HG03378 (cell line): ENCODE measurements around the gene NIPAL1.

Experiments used
- ATAC-seq: cut with Tn5 transposase; IDR thresholded peaks from one replicate; pipeline ENCODE4 v1.9.1; 2021; ENCODE audit warnings: mild to moderate bottlenecking, moderate library complexity; ENCODE audit not compliant: unreplicated experiment

NIPAL1 gene

DNA sequence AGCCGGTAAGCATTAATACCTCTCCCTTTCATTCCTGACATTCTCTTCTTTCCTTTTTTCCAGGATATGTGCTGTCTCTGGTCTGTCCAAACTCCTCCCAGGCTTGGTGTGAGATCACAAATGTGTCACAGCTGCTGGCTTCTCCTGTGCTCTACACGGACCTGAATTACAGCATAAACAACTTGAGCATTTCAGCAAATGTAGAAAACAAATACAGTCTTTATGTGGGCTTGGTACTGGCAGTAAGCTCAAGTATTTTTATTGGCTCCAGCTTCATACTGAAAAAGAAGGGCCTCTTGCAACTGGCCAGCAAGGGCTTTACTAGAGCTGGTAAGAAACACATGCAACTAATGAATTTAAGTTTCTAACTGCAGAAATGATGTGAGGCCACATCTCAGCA lies 8.4 kb downstream of the NIPAL1 start:
- ATAC-seq, result no peak

DNA sequence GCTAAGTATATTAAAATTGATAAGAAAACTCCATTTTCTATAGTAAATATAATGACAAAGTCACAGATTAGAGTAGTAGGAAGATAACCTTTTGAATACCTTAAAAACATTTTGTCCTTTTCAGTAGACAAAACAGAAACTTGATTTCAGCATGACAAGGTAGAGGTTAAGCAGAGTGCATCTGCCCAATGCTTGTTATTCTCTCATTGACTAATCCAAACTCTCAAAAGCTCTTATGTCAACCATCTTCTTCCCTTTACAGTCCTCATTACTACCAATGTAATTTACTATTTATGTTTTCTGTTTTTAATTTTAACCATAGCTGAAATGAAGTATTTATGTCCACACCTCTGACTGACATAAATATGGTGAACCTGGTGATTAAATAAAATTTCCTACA lies 11.1 kb downstream of the NIPAL1 start:
- peak; percentile 79 for ATAC-seq

DNA sequence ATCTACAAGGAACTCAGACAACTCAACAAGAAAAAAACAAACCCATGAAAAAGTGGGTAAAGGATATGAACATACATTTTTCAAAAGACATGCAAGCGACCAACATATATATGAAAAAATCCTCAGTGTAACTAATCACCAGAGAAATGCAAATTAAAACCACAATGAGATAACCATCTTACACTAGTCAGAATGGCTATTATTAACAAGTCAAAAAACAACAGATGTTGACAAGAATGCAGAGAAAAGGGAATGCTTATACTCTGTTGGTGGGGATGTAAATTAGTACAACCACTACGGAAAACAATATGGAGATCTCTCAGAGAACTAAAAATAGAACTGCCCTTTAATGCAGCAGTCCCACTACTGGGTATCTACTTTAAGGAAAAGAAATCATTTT lies 12.1 kb downstream of the NIPAL1 start:
- ATAC-seq, result peak; percentile 73

DNA sequence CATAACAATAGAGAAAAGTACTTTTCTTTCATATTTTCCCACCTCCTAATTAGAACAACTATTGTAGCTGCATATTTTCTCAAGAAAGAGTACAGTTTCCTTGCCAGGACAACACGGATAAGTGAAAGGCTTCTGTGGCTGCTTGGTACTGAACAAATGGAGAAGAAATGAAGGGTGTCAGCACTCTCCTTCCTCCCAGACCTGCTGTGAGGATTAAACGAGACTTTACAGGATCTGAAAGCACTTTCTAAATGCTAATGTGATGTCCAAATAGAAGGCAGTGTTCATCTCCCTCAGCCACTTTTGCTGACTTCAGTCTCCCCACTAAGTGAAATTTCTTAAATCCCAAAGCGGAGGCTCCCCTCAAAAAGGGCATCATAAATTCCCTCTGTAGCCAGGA lies 13.9 kb downstream of the NIPAL1 start:
- no peak for ATAC-seq

DNA sequence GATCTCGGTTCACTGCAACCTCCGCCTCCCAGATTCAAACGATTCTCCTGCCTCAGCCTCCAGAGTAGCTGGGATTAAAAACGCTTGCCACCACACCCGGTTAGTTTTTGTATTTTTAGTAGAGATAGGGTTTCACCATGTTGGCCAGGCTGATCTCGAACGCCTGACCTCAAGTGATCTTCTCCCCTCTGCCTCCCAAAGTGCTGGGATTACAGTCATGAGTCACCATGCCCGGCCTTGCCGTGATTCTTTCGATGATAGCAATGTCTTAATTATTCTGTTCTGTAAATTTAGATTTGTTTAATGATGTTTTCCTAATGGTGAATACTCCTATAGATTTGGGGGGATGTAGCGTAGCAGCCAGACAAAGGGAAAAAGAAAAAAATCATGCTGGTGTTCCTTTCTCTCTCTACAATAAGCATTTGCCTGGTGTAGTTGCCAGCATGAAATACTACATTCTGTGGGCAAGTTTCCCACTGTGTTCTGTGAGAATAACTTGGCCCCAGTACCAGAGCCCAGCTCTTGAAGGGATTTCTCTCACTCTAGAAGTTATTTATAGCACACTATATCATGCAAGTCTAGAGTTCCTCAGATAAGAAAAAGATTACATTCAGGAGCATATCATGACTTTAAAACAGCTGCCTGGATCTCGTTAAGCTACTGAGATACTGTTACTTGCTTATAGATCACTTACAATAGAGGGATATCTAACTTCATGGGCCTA lies 15.4 kb downstream of the NIPAL1 start:
- ATAC-seq, result no peak

DNA sequence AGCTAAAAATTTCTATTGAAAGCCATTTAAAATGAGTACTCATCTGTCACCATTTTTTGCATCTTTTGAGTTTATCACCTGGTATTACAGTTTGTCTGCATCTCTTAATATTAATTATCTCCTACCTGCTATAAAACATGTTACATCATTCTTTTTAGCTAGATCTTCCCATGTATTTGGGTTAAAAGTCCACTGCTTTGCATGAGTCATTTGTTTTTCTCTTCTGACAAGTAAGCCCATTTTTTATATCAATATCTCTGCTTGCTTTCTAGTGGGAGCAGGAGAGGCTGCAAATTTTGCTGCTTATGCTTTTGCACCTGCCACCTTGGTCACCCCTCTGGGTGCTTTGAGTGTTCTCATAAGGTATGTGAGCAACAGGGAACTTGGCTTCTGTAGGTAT lies 16.1 kb downstream of the NIPAL1 start:
- no peak for ATAC-seq

DNA sequence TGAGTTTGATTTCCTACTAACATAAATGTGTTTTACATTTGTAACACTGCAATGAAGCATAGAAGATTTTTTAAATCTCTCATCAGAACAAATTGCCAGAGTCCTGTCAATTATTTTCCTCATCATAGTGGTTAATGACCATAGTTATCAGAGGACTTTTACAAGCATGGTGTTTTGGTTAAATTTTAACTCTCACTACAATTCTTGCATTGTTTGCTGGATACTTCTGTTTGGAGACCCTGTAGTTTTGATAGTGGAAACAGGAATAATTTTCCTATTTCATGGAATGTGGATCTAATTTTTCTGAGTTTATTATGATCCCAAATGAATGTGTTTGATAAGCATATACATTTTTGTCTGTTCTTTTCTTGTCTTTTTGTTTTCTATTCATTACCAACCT lies 16.8 kb downstream of the NIPAL1 start:
- ATAC-seq, result no peak

DNA sequence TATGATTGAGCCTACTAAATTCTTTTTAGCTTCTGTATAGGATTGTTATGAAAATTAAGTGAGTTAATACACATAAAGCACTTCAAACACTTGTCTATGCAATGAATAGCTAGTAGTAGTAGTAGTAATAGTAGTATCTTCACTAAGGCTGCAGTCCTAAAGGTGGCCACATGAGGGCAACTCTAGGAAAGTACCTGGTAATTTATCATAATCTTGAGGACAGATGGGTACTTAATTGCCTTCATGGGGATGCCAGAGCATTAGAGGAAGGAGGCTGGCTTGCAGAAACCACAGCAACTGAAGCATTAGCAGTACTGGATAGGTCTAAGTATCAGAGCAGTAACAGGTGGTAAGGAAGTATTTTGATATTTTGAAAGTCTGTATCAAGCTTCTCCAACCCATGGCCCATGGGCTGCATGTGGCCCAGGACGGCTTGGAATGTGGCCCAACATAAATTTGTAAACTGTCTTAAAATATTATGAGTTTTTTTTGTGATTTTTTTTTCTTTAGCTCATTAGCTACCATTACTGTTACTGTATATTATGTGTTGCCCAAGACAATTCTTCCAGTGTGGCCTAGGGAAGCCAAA lies 17.3 kb downstream of the NIPAL1 start:
- ATAC-seq, result peak; percentile 41

DNA sequence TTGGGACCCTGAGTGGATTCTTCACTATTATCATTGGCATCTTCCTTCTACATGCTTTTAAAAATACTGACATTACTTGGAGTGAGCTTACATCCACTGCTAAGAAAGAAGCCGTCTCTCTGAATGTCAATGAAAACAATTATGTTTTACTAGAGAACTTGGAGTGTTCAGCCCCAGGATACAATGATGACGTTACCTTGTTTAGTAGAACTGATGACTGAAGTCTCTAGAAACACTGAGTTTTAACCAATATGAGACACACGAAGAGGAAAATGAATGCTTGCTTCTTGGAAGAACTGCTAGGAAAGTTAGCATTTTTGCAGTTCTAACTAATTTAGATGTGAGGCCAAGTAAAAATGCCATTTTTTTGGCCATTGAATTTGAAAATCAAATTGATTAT lies 19.4 kb downstream of the NIPAL1 start:
- no peak for ATAC-seq

DNA sequence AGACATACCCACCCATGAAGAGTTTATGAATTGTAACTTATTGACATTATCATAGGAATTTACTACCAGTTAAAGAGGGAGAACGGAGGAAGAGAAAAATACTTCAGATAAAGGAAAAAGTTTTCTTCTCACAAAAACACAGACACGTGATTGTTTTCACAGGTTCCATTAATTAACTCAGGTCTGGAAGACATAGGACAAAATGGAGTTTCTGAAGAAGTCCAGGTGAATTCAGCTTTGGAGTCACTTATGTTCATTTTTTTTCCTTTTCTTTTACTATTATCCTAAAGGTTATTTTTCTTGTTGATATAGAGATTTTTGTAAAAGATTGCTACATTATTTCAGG lies 20.5 kb downstream of the NIPAL1 start:
- no peak for ATAC-seq

DNA sequence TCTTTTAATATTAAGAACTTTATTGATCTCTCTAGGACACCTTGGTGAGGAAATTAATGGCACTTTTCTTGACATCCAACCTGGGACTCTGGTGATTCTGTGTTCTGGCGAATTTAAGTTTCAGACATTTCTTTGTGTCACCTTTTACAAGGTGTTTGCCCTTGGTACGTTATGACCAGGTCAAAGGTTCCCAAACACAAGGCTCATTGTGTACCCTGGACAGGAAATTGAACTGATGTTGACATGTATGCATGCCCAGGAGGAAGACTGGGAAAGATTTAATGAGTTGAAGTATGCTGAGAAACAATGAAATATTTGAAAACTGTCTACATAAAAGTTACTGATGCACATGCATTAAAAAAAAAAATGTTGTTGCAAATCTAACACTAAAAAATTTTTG lies 22.1 kb downstream of the NIPAL1 start:
- no peak for ATAC-seq

DNA sequence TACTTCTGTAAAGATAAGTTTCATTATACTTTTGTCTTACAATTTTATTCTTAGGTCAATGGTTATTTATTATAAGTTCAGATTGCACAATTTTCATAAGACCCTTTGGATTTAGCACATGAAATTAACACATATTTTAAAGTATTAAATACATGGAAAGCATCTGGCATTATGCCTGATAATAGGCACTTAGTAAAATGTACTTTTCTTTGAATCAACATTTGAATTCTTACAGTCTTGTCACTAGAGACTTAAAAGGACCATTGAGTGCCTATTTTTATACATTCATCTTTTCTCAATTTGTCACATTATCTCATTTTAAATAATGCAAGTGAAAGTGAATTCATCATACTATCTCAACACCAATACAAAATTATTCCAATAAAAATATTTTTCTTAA lies 23.0 kb downstream of the NIPAL1 start:
- ATAC-seq, result no peak

DNA sequence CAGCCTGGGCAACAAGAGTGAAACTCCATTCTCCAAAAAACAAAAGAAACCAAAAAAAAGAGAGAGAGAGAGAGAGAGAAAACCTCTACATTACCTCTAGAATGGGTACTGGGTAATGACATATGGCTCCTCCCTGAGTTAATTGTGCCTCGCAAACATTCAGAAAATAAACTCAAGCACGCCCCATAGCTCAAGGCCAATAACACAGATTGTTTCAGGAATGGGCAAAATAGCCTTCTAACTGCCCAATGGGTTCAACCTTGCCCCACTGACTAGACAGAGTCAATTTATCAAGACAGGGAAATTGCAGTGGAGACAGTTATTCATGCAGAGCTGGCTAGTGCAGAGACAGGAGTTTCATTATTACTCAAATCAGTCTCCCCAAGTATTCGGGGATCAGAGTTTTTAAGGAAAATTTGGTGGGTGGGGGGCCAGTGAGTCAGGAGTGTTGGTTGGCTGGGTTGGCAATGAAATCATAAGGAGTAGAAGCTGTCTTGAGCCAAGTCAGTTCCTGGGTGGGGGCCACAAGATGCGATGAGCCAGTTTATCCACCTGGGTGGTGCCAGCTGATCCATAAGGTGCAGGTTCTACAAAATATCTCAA lies 25.1 kb downstream of the NIPAL1 start:
- ATAC-seq, result no peak

DNA sequence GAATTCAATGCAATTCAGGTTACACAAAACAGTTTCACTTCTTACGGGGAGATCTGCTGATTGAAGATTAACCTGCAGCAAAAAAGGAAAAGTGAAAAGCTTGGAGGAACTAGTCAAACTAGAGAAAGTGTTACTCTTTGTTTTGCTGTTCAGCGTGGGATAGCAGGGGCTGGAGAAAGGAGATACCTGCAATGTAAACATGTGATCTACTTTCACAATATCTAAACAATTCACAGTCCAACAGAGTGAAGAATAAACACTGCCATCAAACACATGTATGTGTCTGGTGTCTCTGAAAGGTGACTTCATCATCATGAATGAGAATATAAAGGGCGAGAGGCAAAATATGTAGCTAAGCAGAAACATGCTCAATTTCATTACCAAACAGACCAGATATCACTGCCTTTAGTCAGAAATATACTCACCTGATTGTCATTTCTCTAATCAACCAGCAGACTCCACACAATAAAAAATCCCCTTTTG lies 26.4 kb downstream of the NIPAL1 start:
- no peak for ATAC-seq

DNA sequence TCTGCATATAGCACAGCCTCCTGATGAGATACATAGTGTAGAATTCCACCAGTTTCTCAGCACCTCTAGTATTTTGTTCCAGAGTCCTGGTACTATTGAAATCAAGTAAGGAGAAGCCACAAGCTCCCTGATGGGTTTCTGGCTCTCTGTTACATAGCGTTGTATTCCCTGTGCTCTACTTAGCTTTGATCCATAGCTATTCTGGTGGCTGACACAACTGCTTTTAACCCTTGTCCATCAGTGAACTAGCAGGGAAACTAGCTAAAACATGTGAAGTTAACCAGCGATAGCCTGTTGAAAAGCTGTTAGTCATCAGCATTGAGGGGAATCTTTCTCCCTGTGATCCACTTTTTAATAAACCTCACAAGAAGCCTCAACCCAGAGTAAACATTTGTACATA lies 26.9 kb downstream of the NIPAL1 start:
- no peak for ATAC-seq

DNA sequence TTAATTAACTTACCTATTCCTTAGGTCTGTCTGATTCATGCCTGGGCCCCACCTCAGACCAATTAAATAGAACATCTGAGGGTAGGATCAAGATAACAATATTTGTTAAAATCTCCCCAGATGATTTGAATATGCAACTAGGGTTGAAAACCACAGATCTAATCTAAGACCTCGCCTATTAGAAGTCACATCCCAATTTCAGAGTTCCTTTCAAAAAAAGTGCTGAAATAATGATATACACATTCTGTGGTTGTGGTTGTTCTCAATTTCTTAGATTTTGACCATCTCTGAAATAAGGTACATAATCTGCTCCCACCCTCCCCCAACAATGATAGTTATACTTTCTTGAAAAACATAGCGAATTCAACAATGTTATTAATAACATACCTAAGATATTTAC lies 27.7 kb downstream of the NIPAL1 start:
- ATAC-seq, result no peak

DNA sequence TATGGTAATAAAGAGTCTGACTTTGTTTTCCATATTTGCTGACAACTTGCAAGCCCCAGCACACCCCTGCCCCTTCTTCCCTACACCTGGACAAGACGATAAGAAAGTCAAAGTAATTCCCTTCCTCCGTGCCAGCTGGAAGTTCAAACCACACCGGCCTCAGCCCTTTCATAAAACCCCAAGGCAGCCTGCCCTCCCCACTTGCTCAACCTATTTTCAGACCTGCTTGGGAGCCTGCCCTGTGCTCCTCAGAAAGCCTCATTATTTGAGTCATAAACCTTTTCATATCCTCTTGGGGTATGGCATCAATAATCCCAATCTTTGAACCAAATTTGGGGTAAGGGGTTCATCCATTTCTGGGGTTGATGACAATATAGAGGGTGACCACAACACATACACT lies 29.5 kb downstream of the NIPAL1 start:
- no peak for ATAC-seq

DNA sequence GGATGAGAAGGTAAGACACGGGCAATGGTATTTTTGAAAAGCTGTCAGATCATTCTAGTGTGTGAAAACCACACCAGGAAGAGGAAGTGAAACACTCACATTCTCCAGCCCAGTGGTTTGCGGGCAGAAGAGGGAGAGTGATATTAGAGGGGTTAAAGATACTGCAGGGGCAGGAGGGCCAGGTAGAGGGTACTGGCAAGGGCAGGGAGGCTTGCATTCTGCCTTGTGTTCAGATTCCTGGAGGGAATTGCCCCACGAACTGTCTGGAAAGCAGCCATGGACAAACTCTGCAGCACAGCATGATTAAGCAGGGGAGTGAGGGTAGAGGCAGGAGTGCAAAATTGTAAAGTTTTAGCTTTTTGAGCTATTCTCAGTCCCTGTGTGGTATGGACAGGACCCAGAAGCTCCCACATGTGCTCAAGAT lies 30.9 kb downstream of the NIPAL1 start:
- ATAC-seq, result peak; percentile 98

DNA sequence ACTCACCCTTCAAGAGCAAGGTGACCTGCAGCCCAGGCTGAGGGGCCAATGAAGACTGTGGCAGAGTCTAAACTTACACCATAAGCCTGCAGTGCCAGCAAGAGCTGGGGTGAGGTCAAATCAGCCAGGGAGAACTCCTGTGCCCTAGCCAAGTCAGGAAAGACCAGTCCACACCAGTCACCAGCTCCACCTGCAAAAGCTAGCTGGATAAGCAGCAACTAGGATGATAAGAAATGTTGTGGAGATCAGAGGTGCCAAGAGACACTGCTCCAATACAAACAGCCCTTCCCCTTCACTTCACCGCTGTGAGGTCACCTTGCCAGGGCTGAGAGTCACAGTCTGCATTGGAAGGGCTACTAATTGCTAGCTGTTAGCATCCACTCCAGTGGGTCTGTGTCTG lies 31.3 kb downstream of the NIPAL1 start:
- ATAC-seq, result peak; percentile 3

DNA sequence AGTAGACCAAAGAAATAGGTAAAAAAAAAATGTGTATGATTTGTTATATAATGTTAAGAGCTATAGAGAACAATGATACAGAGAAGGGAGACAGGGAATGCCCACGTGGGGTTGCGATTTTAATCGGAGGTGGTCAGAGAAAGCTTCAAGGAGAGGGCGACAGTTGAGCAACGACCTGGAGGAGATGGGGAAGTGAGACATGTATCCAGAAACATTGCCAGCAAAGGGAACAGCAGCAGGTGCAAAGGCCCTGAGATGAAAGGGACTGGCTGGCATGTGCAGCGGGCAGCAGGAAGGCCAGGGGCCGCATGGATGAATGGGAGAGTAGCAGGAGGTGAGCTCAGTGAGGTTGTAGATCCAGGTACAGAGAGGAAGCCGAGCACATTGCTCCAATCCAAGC lies 32.9 kb downstream of the NIPAL1 start:
- no peak for ATAC-seq

DNA sequence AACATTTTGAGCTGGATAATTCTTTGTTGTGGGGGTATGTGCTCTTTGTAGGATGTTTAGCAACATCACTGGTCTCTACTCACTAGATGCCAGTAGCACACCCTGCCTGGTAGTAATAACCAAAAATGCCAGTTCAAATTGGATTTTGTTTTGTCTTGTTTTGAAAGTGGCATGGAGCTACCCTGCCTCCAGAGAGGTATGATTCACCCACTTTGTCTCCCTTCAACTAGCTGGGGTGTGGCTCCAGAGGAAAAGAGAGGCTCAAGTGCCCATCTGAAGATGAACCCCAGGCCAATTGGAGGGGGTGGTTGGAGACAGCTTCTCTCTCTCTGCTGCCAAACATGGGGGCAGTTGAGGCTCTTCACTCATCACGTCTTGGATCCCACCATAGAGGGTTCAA lies 34.5 kb downstream of the NIPAL1 start:
- no peak for ATAC-seq
